HG03025 (cell line): ENCODE measurements around the gene TSPAN11.

Experiments used
- ATAC-seq: cut with Tn5 transposase; IDR thresholded peaks from one replicate; pipeline ENCODE4 v1.9.1; 2021; ENCODE audit warnings: mild to moderate bottlenecking, moderate library complexity; ENCODE audit not compliant: unreplicated experiment, low FRiP score

Gene TSPAN11

GRCh38 chr12:30909349-30910037 lies 17.1 kb upstream of the TSPAN11 start:
- ATAC-seq, result no peak

- no peak for ATAC-seq
These were observed 16.6 kb upstream of the TSPAN11 start for GRCh38 chr12:30910038-30910350.

GRCh38 chr12:30911207-30911606 lies 15.3 kb upstream of the TSPAN11 start:
- ATAC-seq, result no peak

- ATAC-seq, result peak; percentile 79
These were observed 13.2 kb upstream of the TSPAN11 start for GRCh38 chr12:30913323-30913722.

- no peak for ATAC-seq
These were observed 11.5 kb upstream of the TSPAN11 start for GRCh38 chr12:30914986-30915591.

- no peak for ATAC-seq
These were observed 3.5 kb upstream of the TSPAN11 start for GRCh38 chr12:30923057-30923456.

GRCh38 chr12:30925607-30926242 lies 823 bp upstream of the TSPAN11 start:
- no peak for ATAC-seq

- no peak for ATAC-seq
These were observed 669 bp downstream of the TSPAN11 start for GRCh38 chr12:30927222-30927611.

GRCh38 chr12:30928356-30929244 lies 2.1 kb downstream of the TSPAN11 start:
- ATAC-seq, result no peak

- ATAC-seq, result no peak
These were observed 3.7 kb downstream of the TSPAN11 start for GRCh38 chr12:30930238-30930637.

GRCh38 chr12:30930641-30931040 lies 4.1 kb downstream of the TSPAN11 start:
- ATAC-seq, result no peak

GRCh38 chr12:30932881-30933280 lies 6.3 kb downstream of the TSPAN11 start:
- no peak for ATAC-seq

- no peak for ATAC-seq
These were observed 8.3 kb downstream of the TSPAN11 start for GRCh38 chr12:30934811-30935210.

- no peak for ATAC-seq
These were observed 9.5 kb downstream of the TSPAN11 start for GRCh38 chr12:30936036-30936435.

GRCh38 chr12:30939234-30939633 lies 12.7 kb downstream of the TSPAN11 start:
- ATAC-seq, result no peak

GRCh38 chr12:30942486-30942885 lies 15.9 kb downstream of the TSPAN11 start:
- ATAC-seq, result no peak

GRCh38 chr12:30942936-30943335 lies 16.4 kb downstream of the TSPAN11 start:
- ATAC-seq, result no peak

GRCh38 chr12:30945443-30946164 lies 19.1 kb downstream of the TSPAN11 start:
- no peak for ATAC-seq

GRCh38 chr12:30952015-30952414 lies 25.5 kb downstream of the TSPAN11 start:
- ATAC-seq, result no peak

- ATAC-seq, result no peak
These were observed 26.7 kb downstream of the TSPAN11 start for GRCh38 chr12:30953257-30953656.
